CD4-positive, alpha-beta T cell treated with Interleukin-15 for 1 hour (primary cell): ENCODE measurements around the gene CNGA1.
"Not testable (repeated sequence)": the region's sequence is repeated elsewhere in the genome, so short reads cannot be mapped to it uniquely, and the experiment has no call there.

ENCODE experiments used
- DNase-seq: peaks from one replicate; pipeline ENCODE4 v3.0.0-alpha.2; 2020

CNGA1 gene

DNA sequence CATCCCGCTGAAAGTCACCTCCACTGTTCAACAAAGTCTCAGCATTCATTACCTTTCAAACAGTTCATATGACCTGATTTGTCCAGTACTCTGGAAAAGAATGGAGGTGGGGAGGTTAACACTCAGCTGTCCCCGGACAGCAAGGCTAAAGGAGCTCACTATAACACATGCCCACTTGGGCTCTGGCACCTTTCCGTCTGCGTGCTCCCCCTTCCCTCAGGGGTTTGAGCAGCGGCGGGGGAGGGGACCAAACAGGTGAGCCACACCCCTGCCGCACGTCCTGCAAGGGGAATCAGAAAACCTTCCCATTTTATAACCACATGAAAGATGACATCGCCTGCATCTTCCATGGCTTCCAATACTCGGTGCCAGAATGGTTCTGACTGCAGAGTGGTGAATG, 62.2 kb downstream of the CNGA1 start:
- DNase-seq: no peak

DNA sequence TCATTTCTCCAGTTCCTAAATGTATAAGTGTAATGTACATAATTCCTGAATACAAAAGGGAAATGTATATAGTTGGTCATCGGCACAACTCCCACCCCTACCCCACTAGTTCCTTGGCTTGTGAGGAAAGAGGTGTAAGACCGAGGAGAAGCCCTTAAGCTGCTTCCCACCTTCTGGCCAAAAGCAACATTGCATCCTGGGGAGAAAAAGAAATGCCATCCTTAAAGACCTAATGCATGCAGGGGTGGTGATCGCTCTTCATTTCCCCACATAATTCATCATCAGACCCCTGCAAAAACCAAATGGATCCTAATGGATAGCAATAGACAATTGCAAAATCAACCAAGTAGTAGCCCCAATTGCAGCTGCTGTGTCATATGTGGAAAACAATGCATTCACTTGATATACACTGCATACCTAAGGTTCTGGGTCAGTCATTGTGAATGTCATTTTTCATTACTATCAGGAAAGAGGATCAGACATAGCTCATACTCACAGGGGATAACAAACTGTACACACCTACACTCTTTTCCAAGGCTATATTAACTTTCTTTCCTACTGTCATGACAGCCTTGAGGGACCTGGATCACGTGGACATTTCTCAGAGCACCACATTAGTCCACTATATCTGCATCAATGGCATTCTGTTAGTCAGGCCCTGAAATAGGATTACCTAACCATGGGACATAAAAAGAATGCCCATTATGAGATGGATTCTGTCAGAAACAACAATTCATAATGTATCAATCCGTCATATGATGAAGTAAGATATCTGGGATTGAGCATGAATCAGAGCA, 70.4 kb downstream of the CNGA1 start:
- no peak for DNase-seq

DNA sequence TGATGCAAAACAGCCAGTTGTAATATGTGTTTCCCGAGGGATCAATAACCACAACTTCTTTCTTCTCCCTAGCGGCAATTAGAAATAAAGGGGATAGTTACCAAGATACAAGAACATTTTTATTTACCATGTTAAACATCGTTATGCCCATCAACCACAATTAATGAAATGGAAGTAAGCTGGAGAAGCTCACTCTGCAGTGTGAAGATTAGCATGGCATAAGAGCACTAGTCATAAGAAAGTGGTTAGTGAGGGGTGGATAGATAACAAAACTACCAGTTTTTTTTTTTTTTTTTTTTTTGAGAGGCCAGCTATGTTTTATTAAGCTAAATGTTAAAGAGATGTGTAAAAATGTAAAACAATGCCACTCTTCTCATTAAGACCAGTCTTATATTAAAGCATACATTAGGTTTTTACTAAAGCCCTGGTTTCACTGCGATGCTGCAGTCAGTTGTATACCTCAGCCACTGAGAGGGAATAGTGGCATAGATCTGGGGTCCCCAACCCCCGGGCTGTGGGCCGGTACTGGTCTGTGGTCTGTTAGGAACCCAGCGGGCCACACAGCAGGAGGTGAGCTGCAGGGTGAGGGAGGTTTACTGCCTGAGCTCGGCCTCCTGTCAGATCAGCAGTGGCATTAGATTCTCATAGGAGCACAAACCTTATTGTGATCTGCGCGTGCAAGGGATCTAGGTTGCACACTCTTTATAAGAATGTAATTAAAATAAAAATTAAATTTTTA, 74.2 kb downstream of the CNGA1 start:
- no peak for DNase-seq

DNA sequence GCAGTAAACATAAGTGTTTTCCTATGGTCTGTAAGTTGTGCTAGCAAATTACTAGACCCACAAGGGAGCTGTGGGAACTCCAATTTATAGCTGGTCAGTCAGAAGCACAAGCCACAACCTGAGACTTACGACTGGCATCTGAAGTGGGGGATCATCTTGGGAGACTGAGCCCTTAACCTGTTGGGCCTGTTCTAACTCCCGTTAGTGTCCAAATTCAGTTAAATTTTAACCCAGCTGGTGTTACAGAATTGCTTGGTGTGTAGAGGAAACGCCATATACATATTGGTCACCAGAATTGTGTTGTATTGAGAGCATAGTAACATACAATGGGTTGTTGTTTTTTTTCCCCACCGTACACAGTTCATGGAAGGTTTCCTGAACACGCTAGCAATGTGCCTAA, 77.0 kb downstream of the CNGA1 start:
- no peak for DNase-seq

DNA sequence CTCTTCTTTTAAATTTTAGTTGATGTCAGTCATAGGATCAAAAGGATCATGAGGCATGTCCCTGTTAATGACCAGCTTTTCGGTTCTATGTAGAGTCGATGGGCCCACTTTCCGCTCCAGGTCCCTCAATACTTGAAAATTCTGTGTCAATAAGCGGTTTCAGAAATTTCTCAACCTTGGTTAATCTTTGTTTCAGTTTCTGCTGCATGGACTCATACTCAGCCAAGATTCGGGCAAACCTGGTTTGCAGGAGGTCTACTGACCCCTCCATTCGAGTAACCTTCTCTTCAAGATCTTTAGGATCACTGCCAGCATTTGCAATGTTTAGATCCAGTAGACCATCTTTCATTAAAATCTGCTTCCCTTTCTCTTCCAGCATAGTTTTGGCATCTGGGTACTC, 80.1 kb downstream of the CNGA1 start:
- no peak for DNase-seq

DNA sequence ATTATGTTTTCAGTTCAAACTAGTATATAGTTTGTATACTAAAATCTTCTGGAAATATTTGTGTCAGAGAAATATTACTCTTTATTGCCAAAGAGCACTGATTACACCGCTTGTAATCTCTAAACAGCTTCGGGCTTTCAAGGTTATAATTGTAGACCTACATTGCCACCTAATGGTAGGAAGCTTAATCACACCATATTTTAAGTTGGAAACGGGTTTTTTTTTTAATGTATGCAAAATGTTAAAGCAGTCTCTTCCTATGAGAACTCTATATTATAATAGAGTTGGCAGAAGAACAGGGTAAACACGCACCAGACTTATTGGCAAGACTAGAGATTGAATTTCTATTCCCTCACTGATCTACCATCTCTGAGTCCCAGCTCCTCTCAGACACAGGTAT, 82.6 kb downstream of the CNGA1 start:
- DNase-seq: no peak

DNA sequence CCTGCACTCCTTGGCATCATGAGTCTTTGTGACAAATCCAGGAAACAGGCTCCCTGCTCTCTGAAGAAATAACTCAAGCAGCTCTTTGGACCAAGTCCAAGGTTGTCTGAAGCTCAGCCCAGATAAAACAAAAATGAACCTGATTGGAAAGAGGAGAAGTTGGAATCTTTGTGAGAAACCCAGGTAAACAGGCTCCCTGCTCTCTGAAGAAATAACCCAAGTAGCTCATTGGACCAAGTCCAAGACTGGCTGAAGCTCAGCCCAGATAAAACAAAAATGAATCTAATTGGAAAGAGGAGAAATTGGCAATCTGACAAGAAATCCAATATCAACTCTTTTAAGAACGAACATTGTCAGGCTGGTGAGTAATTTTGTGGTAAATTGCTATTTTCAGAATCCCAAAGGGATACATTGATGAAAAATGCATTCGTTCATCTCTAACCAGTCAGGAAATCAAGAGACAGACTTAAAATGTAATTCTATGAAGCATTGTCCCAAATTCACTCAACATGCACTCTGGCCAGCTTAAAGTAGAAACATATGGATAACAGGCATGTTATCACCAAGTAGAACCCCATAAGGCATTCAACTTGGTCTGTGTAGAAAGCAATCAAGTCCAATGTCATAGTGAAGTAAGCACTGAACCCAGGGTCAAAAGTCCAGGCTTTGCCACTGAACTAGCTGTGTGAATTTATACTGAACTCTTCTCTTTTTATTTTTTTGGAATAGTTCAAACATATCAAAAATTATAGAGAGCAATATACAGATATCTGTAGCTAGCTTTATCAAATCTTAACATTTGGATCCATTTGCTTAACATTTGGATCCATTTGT, 85.3 kb downstream of the CNGA1 start:
- no peak for DNase-seq

DNA sequence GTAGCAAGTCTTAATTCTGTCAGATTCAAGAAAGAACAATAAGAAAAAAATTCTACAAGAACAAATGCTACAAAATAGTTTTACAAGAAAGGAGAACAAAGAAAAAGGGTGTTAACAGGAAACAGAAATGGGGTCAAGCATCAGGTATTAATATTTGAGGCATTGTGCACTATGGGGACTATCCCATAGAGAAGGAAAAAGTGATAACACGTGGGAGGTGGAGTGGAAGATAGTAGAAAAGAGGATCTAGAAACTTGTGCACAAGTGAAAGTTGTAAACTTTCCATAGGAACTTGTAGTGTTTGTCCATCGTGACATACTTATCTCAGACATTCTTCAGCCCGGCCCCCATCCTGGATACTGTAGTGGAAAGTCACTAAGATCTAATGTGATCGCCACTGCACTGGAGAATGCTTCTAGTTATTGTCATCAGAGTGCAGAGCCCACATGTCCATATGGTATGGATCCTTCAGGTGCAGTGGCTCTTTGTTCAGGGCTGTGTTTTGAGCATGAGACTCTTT, 86.7 kb downstream of the CNGA1 start:
- DNase-seq: no peak

DNA sequence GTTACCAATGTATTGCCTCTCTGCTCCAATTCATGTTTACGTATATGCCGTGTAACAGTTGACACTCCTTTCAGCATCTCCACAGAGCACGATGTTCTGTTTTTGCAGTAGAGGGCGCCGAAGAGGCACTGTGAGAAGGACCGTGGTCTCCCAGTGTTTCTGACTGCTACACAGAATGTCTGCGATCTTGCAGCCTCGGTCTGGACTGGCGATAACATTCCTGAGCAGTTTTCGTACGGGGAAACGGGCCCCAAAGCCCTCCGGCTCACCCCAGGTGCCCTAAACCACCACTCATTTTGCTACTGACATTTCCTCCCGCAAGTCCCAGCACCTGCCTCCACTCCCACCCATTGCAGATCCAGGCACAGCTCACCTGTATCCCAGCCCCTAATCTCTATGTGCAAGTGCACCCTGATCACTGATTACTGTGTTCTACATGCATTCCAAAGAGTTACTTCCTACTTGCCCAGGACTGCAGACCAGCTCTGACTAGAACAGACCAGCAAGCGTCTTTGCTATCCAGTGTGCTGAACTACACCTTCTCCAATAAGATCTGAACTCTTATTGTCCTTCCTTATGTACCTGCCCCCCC, 89.7 kb downstream of the CNGA1 start:
- DNase-seq: peak; percentile 37

DNA sequence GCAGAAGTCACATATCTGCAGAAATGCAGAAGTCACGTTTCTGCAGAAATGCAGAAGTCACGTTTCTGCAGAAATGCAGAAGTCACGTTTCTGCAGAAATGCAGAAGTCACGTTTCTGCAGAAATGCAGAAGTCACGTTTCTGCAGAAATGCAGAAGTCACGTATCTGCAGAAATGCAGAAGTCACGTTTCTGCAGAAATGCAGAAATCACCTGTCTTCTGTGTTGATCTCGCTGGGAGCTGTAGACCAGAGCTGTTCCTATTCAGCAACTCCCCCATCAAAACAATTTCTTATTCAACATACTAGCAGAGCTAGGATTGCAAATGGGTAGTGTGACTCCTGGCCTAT, 93.2 kb downstream of the CNGA1 start:
- peak; percentile 45 for DNase-seq

DNA sequence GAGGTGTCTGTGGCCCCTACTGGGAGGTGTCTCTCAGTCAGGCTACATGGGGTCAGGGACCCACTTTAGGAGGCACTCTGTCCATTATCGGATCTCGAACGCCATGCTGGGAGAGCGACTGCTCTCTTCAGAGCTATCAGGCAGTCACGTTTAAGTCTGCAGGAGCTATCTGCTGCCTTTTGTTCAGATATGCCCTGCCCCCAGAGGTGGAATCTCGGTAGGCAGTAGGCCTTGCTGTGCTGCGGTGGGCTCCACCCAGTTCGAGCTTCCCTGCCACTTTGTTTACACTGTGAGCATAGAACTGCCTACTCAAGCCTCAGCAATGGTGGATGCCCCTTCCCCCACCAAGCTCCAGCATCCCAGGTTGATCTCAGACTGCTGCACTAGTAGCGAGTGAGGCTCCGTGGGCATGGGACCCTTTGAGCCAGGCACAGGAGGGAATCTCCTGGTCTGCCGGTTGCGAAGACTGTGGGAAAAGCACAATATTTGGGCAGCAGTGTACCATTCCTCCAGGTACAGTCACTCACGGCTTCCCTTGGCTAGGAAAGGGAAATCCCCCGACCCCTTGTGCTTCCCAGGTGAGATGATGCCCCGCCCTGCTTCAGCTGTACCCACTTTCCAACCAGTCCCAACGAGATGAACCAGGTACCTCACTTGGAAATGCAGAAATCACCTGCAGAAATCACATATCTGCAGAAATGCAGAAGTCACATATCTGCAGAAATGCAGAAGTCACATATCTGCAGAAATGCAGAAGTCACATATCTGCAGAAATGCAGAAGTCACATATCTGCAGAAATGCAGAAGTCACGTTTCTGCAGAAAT, 93.8 kb downstream of the CNGA1 start:
- not testable (repeated sequence) for DNase-seq

DNA sequence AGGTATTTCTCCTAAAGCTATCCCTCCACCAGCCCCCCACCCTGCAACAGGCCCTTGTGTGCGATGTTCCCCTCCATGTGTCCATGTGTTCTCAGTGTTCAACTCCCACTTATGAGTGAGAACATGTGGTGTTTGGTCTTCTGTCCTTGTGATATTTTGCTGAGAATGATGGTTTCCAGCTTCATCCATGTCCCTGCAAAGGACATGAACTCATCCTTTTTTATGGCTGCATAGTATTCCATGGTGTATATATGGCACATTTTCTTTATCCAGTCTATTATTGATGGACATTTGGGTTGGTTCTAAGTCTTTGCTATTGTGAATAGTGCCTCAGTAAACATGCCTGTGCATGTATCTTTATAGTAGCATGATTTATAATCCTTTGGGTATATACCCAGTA, 99.3 kb downstream of the CNGA1 start:
- not testable (repeated sequence) for DNase-seq

DNA sequence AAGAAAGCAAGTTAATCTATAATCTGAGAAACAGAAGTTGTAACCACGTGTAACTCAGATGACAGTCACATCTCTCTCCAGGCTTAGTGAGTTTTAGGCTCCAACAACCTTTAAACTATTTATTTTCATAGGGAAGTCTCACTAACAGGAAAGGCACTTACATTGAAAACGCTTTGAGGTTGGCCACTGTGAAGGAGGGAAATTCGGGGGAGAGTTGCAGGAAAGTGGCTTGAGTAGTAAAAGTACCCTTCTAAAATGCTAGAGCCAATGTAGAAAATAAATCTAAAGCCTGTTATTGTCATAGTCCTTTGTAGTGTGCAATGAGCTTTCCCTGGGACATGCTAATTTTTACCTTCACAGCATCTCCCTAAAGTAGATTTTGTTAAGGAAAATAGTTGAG, 101.1 kb downstream of the CNGA1 start:
- DNase-seq: no peak

DNA sequence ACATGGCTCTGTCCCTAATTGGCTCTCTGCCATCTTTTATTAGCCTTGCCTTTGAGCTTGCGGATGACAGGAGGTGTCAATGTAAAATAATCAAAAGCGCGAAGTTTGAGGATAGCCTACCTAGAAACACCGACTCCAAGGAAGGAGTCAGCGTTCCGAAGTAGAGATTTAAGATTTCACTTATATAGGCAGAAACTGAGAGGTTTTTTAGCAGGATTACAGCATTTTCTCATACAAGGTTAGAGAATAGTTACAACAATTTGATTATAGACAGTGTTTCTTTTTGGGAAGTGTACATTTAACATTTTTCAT, 101.6 kb downstream of the CNGA1 start:
- DNase-seq: no peak

DNA sequence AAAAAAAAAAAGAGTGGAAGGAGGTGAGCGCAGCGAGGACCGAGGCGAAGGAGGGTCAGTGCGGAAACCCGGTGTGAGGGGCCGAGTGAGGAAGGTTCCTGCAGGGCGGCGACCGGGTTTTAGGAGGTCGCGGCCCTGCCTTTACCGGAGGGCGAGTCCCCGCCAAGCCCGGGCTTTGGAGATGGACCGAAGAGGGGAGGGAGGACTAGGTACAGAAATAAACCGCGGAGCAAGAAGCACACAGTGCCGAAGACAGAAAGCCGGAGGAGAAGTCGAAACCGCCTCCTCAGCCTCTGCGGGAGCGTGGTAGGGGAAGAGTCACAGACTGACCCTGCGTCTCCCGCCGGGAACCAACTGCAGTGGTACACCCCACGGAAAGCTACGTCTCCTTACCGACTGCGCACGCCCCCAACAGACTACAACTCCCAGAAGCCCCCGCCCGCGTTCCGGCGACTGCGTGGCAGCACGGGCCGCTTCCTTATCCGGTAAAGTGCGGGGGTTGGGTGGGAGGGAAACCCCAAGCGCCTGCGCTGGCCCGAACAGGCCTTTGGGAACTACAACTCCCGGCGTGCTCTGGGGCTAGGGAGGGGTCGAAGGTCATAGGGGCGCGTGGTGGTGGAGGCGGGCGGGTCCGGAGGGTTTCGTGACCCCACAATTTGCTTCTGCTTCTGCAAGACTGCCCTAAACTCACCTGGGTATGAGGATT, 102.1 kb downstream of the CNGA1 start, which contains the start of gene NFXL1:
TSS of gene NFXL1 (minus strand) at position 364 of the 706 bp plus-strand sequence. CDS start 380 bp downstream, outside the sequence.
- DNase-seq: peak; percentile 96

DNA sequence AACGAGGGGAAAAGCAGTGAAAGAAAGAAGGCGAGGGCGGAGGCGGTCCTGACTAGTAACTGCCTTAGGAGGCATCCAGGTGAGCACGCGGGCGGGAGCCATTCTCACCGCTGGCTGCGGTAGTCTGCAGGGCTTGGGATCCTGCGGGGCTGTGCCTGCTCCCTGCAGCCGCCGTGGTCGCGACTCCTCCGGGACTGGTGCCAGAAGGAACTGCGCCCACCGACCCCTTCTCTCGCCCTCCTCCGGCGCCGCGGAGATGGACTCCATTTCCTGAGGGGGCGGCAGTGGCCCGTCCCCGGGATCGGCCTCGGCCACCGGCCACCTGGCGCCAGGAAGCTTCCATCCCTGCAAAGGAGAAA, 102.6 kb downstream of the CNGA1 start:
- DNase-seq: no peak

DNA sequence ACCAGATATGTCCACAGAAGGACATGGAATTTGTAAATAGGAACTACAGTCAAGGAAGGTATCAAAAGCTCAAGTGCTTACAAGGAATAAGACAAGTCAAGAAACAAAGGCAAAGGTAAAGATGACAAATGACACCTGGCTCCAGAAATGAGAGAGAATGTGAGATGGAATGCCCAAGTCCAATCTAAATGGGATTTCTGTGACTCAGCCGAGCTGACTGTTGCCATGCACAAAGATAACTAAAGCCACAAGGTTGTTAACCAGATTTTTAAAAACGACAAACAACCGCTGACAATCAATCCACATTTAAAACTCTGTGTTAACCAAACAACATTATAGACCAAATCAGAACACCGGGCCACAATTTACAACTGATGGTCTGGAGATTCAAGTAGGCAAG, 103.2 kb downstream of the CNGA1 start:
- DNase-seq: no peak

DNA sequence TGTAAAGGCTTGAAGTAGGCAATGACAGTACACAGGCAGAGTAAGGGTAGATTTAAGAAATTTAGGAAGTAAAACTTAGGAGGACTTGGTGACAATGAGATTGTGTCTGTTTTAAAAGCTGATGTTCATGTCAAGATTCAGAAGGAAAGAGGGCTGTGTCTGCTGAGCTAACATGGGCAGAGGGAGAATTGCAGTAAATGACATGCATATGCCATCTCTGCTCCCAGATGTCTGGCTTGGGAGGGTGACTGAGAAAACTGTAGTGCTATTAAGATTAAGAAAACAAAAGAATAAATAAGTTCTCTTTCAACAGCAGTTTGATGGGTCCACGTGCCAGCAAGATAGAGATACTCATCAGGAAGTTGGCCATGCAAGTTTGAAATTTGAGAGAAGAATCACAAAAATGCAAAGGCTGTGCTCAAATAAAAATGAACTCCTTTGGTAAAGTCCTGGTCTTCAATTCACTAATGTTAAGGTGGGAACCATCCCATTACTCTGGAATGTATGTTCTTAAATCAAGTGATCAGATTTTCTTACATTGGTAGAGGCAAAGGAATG, 109.3 kb downstream of the CNGA1 start:
- DNase-seq: no peak

DNA sequence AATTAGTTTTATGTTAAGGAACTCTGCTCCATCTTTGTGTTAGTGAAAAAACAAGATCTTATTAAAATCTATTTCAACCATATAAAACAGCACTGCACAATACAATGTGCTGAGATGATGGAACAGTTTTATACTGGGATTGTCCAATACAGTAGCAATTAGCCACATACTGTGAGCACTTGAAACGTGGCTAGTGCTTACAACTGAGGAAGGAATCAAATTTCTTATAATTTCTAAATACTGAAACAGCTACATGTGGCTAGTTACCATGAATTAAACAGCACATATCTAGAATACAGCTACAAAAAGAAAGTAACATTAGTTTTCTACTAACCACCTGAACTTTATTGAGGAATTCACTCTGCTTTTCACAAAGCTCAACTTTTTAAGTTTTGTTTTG, 116.8 kb downstream of the CNGA1 start:
- no peak for DNase-seq

DNA sequence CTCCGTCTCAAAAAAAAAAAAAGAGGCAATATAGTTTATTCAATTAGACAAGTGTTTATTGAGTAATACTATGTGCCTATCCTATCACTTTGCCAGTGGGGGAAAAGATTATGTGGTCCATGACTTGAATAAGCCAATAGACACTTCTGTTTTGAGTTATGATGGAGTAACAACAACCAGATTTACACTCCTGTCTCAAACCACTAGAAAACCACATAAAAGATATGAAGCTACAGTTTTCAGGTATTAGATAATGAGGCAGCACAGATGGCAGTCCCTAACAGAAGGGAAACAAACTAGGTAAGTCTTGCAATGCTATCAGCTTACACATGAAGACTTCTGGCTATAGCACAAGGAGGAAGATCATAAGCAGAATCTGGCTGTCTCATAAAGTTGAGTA, 124.6 kb downstream of the CNGA1 start:
- DNase-seq: no peak
